ENCODE results near the gene CPA5. TPM values are rescaled to one million over a fixed set of nuclear protein-coding genes. Genes with fewer than 3 reads are reported as not detected.

Gene CPA5
- polyA plus RNA-seq, 3 donors = 0.22 to 0.36 TPM; not detected in 1

GRCh38 chr7:130332259-130333053, 12.2 kb upstream of the CPA5 start:
- DNase-seq = no peak

DNA sequence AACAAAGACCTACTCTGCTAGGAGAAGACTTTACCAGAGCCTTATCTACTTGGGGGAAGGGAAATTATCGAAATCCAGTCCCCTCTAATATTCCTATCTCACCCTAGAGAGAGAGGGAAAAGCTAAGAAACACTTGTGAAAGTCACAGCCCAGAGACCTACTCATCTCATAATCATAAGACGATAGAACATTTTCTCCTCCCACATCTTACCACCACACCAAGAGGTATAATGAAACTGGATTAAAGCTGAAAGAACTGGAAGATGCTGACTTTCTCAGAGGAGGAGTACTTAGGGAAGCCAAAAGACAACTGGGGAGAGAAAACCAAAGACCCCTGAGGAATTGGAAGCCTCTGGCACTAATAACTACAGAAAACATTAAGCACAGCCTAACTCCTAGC, 10.8 kb upstream of the CPA5 start:
- no peak for DNase-seq

DNA sequence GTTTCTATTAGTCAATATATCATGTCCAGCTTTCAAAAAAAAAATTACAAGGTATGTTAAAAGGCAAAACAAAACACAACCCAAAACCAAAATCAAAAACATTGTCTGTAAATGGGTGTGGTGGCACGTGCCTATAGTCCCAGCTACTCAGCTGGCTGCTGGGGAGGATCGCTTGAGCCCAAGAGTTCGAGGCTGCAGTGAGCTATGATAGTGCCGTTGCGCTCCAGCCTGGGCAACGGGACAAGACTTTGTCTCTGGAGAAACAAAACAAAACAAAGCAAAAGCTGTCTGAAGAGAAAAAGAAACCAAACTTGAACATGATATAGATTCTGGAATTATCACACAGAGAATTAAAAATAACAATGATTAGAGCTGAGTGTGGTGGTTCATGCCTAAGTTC, 10.3 kb upstream of the CPA5 start:
- no peak for DNase-seq

DNA sequence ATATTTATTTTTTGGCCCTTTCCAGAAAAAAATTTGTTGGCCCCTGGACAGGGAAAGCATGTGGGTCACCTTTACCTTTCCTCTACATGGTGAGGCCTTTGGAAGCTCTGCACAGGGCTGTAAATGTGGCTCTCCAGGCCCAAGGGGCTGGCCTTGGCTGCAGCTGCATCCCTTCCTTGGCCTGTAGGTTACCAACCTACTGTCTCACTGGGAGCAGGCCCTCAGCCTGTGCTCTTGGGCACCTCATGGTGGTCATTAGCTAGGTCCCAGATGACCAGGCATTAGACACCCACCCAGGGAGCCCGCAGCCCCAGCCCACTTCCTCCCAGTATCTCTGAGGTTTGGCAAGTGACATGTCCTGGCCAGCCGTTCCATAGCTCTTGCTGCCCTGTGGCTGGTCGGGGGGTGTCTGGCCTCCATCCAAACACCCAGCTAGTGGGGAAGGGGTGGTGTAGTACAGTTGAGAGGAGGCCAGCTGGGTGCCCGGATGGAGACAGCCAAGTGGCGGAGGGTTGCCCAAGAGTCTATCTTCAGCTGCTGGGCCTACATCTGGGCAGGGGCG, 7.1 kb upstream of the CPA5 start:
- DNase-seq = no peak

GRCh38 chr7:130338233-130338632, 6.4 kb upstream of the CPA5 start:
- DNase-seq = no peak

GRCh38 chr7:130341882-130342281, 2.7 kb upstream of the CPA5 start:
- no peak for DNase-seq

DNA sequence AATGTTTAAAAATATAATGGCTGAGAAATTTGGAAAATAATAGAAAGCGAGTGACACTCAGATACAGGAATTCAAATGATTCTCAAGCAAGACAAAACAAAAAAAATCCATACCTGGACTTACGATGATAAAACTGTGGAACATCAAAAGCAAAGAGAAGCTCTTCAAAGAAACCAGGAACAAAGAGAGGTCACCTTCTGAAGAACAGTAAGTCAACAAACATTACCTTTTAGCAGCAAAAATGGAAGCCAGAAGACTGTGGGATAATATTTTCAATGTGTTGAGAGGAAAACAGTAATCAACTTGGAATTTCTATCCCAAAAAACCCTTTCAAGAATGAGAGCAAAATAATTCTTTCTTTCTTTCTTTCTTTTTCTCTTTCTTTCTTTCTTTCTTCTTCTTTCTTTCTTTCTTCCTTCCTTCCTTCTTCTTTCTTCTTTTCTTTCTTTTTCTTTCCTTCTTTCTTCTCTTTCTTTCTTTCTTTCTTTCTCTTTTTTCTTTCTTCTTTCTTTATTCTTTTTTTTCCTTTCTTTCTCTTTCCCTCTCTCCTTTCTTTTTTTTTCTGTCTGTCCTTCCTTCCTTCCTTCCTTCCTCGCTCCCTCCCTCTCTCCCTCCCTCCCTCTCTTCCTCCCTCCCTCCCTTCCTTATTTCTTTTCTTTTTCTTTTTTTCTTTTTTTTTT, 1.8 kb upstream of the CPA5 start:
- no peak for DNase-seq

- no peak for DNase-seq
These were observed 520 bp downstream of the CPA5 start for GRCh38 chr7:130345136-130345535.

DNA sequence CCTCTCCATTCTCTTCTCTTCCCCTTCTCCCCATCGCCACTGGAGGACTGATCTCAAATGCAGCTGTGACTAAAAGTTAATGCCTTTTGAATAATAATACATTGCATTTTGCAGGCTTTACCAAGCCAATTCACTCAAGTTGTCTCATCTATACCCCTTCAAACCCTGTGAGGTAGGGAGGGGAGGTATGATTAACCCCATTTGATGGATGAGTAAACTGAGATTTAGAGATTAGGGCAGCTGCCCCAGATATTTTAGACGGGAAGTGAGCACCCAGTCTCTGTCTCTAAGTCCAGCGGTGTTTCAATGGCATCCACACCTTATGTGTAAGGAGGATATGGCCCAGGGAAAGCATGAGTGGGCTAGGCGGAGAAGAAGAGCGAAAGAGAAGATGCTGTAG, 1.1 kb downstream of the CPA5 start:
- DNase-seq = no peak

- no peak for DNase-seq
These were observed 1.7 kb downstream of the CPA5 start for GRCh38 chr7:130346177-130346905.

DNA sequence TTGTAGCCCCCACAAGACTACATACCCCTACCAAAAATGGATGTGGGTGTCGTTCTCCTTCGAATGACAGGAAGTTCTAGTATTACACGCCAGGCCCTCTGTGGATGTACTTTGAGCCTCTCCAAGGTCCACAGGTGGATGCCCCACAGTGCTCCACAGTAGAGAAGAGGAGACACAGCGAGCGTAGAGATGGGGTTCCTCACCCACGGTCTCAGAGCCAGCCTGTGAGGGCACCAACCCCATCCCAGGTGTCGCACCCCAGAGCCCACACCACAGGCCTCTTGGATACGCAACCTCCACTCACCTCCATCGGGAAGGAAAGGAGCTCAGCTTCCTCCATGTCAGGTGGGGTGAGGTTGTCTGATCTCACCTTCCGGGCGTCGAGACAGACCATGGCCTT, 2.3 kb downstream of the CPA5 start:
- DNase-seq = no peak

DNA sequence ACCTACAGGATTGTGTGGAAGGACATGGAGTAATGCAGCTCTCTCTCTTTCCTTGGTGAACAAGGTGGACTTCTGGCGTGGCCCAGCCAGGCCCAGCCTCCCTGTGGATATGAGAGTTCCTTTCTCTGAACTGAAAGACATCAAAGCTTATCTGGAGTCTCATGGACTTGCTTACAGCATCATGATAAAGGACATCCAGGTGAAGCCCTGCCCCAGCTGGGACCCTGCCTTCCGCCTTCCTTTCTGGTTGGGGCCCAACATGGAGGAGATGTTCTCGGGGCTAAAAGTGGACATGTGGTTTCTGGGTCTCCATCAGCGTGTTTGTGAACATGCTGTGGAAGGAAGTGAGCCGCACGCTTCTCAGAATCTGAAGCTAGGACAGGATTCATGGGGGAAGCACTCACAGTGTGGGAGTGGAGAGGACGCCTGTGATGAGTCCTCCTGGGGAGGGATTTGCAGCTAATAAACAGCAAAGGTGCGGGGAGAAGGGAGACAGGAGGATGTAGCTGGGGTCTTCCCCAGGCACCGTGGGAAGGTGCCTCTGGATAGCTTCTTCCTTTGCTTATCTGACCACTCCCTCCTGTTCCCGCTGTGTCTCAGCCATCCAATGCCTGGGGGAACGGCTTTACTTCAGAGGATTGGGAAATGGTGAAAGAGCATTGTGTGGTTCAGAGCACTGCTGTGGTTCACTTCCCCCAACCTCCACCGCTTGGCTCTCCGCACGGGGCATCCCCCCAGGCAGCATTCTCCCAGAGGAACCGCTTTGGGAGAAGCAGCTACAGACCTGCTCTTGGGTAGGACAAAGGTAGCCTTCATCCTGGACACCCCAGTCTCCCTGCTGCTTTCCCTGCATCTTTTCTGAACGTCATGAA, 5.5 kb downstream of the CPA5 start:
- DNase-seq = no peak

DNA sequence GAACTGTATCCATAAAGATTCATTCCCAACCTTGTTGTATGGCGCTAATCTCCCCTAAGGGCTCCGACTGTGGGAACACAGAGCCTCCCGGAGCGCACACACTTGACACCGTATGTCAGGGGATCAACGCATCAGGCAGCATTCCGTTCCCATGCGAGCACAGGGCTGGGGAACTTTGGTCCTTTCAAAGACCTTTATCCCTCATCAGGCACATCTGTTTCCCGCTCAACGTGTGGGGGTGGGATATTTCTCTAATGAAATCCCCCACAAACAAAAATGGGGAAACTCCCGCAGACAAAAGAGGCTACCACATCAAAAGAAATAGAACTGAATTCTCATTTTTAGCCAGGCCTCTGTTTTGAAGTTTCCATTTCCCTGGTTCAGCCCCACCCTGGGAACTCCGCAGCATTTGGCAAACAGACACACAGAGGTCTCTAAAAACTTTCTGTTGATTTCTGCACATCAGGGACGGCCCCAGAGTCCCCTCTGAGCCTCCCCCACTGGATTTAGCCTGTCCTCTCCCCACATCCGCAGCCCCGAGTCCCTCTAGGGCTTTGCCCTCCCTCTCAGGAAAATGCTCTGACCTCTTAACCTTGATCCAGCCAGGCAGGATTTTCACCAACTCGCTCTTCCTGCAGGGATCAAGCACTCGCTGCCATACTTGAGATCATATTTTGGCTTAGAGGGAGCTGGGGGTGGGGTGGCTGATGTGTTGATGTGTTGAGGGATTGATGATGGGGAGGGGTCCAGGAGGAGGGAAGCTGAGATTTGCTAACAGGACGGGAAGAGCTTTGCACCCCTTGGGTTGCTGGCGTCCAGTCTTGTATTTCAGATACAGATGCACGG, 6.6 kb downstream of the CPA5 start:
- no peak for DNase-seq

- no peak for DNase-seq
These were observed 7.1 kb downstream of the CPA5 start for GRCh38 chr7:130351791-130352090.

- no peak for DNase-seq
These were observed 7.8 kb downstream of the CPA5 start for GRCh38 chr7:130352194-130353074.

DNA sequence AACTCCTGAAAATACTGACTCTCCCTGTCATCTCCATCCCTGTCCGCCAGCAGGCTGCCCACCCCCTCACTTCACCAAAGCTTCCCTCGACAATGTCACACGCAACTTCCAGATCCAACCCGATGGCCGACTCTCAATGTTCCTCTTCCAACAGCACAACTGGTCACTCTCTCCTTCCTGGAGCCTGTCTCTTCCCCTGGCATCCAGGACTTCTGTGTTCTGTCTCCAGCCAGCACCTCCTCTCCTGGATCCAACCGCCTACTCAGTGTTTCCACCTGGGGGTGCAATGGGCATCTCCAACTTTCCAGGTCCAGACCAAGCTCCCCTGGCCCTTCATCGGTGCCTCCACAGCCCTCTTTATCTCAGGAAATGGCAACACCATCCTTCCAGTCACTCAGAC, 8.6 kb downstream of the CPA5 start:
- DNase-seq = no peak

GRCh38 chr7:130356121-130356875, 11.7 kb downstream of the CPA5 start:
- peak; percentile 94 for DNase-seq

DNA sequence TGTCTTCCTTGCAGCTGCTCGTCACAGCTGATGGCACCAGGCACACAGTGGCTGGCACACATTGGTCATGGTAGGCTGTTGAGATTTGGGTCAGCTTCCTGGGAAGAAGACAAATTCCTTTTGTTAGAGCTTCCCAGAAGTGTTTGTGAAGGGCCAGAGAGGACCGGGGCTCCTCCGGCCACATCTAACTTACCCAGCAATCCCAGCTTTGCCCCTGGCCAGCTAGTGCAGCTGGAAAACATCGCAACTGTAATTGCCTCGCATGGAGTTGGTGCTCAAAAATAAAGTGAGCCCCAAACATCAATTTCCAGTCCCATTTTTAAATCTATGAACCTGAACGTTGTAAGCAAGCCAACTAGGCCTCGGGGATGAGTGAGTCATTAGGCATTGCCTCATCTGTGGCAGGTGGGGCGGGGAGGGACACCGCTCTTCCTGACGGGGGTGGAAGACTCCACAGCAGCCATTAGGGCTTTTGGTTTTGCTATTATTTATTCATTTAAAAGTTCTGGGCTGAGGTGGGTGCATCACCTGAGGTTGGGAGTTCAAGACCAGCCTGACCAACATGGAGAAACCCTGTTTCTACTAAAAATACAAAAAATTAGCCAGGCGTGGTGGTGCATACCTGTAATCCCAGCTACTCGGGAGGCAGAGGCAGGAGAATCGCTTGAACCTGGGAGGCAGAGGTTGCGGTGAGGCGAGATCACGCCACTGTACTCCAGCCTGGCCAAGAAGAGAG, 12.4 kb downstream of the CPA5 start:
- DNase-seq = no peak

Measured in renal pelvis (tissue), 4 donors.